Measurements from ENCODE around the gene HOXB9.

The HOXB9 gene

DNA sequence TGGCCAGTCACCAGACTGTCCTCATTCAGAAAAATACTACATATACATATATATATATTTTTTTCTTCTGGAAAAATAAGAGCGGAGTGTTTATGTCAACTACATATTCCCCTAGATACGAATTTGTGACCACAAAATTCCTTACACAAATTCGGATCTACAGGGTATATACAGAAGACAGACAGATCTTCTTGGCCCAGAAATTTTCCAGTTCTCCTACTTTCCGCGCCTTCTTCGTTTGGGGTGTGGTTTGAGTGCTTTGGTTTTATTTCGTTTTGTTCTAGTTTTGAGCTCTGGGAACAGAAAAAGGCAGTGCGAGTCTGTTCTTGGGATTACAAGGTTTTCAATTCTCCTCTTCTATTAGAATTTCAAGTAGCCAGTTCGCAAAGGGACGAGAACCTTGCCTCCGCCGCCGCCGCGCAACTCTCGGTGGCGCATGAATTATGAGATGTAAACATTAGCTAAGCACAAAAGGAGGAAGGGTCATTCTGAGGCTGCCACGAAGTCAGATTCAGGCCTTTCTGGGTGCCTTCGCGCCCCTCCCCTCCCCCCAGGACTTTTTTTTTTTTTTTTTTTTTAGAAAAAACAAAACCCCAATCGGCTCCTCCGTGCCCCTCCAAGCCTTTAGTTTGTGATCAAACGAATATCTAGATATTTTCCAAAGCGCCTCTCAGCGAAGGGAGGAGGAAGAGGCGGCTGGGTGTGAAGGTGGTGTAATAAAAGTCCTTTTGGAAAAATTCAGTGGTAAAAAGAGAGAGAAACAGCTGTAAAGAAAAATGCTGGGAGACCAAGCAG, 46.2 kb downstream of the HOXB9 start:
- Histone ChIP-seq H3K4me1 (ENCODE audit: insufficient read depth, low read length, severe bottlenecking) (no peaks in the 10 kb centered on the region), H3K27me3 (ENCODE audit: insufficient read depth, low read length) (0 out of 2 replicates have a peak, but pooled peaks cover 6% of the 10 kb centered on the region), H3K36me3 (ENCODE audit: insufficient read depth, low read length) (no peaks in the 10 kb centered on the region), H3K4me3 (ENCODE audit: low read depth, low read length, poor library complexity, severe bottlenecking) (no peak overlapping the region), H4K20me1 (ENCODE audit: insufficient read depth, low read length) (no peaks in the 10 kb centered on the region), H3K27ac (ENCODE audit: low read depth, low read length, poor library complexity, severe bottlenecking) (no peak overlapping the region), H3K79me2 (ENCODE audit: insufficient read depth, low read length) (no peaks in the 10 kb centered on the region), H3K9me3 (ENCODE audit: low read length) (no peaks in the 10 kb centered on the region), H3K4me2 (ENCODE audit: low read length) (no peak overlapping the region), H2AFZ (ENCODE audit: low read length) (no peak overlapping the region), H3K9ac (ENCODE audit: low read length) (no peak overlapping the region), H3F3A (ENCODE audit: insufficient read depth, low read length) (no peaks in the 10 kb centered on the region), H3K9me2 (ENCODE audit: low read depth, low read length) (no peaks in the 10 kb centered on the region)
- no peak for TF ChIP-seq EZH2 (IDR thresholded peaks at IDR 0.05; ENCODE audit: borderline replicate concordance, low read length)
- TF ChIP-seq, protein P1, sequence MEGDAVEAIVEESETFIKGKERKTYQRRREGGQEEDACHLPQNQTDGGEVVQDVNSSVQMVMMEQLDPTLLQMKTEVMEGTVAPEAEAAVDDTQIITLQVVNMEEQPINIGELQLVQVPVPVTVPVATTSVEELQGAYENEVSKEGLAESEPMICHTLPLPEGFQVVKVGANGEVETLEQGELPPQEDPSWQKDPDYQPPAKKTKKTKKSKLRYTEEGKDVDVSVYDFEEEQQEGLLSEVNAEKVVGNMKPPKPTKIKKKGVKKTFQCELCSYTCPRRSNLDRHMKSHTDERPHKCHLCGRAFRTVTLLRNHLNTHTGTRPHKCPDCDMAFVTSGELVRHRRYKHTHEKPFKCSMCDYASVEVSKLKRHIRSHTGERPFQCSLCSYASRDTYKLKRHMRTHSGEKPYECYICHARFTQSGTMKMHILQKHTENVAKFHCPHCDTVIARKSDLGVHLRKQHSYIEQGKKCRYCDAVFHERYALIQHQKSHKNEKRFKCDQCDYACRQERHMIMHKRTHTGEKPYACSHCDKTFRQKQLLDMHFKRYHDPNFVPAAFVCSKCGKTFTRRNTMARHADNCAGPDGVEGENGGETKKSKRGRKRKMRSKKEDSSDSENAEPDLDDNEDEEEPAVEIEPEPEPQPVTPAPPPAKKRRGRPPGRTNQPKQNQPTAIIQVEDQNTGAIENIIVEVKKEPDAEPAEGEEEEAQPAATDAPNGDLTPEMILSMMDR (IDR thresholded peaks at IDR 0.05; ENCODE audit: low read length), result no peak

DNA sequence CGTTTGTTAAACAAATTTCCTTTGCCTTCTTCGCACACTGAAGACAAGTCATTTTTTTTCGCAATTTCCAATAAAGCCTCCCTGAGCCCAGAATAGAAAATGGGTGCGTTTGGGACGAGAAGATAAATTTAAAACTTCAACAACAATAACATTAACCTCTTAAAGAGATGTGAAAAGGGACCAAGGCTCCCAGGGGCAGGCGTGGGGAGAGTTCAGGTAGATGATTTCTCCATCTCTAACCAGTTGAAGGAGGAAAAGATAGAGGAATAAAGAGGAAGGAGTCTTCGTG, 46.7 kb downstream of the HOXB9 start:
- H3K27me3 ChIP-seq (ENCODE audit: insufficient read depth, low read length), result peaks cover 6% of the 10 kb centered on the region; the same call in 1 of the 2 replicates
- H3K27ac ChIP-seq (ENCODE audit: low read depth, low read length, poor library complexity, severe bottlenecking), result no peak overlapping the region
- no peak overlapping the region for H3K4me3 ChIP-seq (ENCODE audit: low read depth, low read length, poor library complexity, severe bottlenecking)
- H3K4me1 ChIP-seq (ENCODE audit: insufficient read depth, low read length, severe bottlenecking), result no peaks in the 10 kb centered on the region
- H3K9ac ChIP-seq (ENCODE audit: low read length), result no peak overlapping the region
- H3K36me3 ChIP-seq (ENCODE audit: insufficient read depth, low read length), result no peaks in the 10 kb centered on the region
- TF ChIP-seq EZH2 (IDR thresholded peaks at IDR 0.05; ENCODE audit: borderline replicate concordance, low read length), result no peak
- TF ChIP-seq, protein P1 (IDR thresholded peaks at IDR 0.05; ENCODE audit: low read length), result no peak
- H3K79me2 ChIP-seq (ENCODE audit: insufficient read depth, low read length), result no peaks in the 10 kb centered on the region
- no peaks in the 10 kb centered on the region for H4K20me1 ChIP-seq (ENCODE audit: insufficient read depth, low read length)
- H3K4me2 ChIP-seq (ENCODE audit: low read length), result no peak overlapping the region
- no peaks in the 10 kb centered on the region for H3K9me3 ChIP-seq (ENCODE audit: low read length)
- H3K9me2 ChIP-seq (ENCODE audit: low read depth, low read length), result no peaks in the 10 kb centered on the region
- H2AFZ ChIP-seq (ENCODE audit: low read length), result no peak overlapping the region
- no peaks in the 10 kb centered on the region for H3F3A ChIP-seq (ENCODE audit: insufficient read depth, low read length)

DNA sequence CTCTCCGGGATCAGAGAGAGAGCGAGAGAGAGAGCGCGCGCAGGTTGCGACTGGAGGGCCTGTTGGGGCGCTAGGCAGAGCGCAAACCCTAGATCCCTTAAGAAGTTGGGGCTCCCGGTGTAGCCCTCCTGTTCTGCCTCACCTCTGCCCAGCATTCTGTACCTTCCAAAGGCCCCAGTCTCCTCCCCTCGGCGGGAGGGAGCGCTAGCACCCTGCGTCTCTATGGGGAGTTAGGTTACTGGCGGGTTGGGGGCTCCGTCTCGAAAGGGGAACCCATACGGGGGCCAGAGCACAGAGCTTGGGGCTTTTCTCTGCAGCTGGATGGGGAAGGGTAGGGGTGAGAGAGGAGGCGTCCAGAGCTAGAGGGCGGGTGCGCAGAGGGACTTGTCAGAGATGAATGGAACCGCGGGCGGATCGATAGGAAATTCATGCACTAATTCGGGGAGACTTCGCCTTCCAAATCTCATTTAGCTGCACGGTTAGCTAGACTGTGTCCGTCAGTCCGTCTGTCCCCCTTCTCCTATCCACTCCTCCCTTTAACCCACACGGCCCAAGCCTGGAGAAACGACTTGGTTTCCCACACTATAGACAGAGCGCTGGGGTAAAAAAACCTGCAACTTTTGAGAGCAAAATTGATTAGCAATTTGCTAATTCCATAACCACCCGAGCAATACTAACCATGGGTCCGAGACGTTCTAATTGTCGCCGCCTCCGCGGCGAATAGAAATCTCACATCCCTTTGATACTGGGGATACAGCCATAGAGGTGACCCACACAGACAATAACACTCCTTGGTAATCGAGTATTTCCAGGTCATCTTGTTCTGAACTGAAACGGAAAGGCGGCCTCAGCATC, 47.3 kb downstream of the HOXB9 start:
- no peak overlapping the region for H3K27ac ChIP-seq (ENCODE audit: low read depth, low read length, poor library complexity, severe bottlenecking)
- no peaks in the 10 kb centered on the region for H3K4me1 ChIP-seq (ENCODE audit: insufficient read depth, low read length, severe bottlenecking)
- no peak overlapping the region for H2AFZ ChIP-seq (ENCODE audit: low read length)

More for the DNA sequence above, 47.3 kb downstream of the HOXB9 start:
- Histone ChIP-seq H3K9me2 (ENCODE audit: low read depth, low read length) (no peaks in the 10 kb centered on the region), H3K4me2 (ENCODE audit: low read length) (no peak overlapping the region), H4K20me1 (ENCODE audit: insufficient read depth, low read length) (no peaks in the 10 kb centered on the region), H3K9me3 (ENCODE audit: low read length) (no peaks in the 10 kb centered on the region), H3K4me3 (ENCODE audit: low read depth, low read length, poor library complexity, severe bottlenecking) (no peak overlapping the region), H3K36me3 (ENCODE audit: insufficient read depth, low read length) (no peaks in the 10 kb centered on the region), H3F3A (ENCODE audit: insufficient read depth, low read length) (no peaks in the 10 kb centered on the region), H3K9ac (ENCODE audit: low read length) (no peak overlapping the region), H3K27me3 (ENCODE audit: insufficient read depth, low read length) (peaks cover 6% of the 10 kb centered on the region; the same call in 1 of the 2 replicates), H3K79me2 (ENCODE audit: insufficient read depth, low read length) (no peaks in the 10 kb centered on the region)
- TF ChIP-seq, protein P1 (IDR thresholded peaks at IDR 0.05; ENCODE audit: low read length), result no peak
- TF ChIP-seq EZH2 (IDR thresholded peaks at IDR 0.05; ENCODE audit: borderline replicate concordance, low read length), result no peak

Data from OCI-LY1 (cell line).